Neural cell (in vitro differentiated cells): ENCODE measurements around the gene KIAA1143.

Source experiments
- EZH2 ChIP-seq: fragments of 200-600, 300-800 bp; shearing (Covaris generic), sonication (generic); IDR thresholded peaks from 2 replicates; pipeline ENCODE4 v1.6.1; 2014; ENCODE audit warnings: antibody characterized with exemption, low read length, borderline replicate concordance, mild to moderate bottlenecking; ENCODE audit not compliant: insufficient read depth, poor library complexity, severe bottlenecking
- TF ChIP-seq, protein P1 (sequence below): fragments of 450-650 bp; IDR thresholded peaks from 2 replicates; pipeline ENCODE4 v1.5.1; 2014; ENCODE audit warnings: antibody characterized with exemption, mild to moderate bottlenecking, moderate library complexity; ENCODE audit not compliant: poor library complexity, severe bottlenecking
- TF ChIP-seq, protein P2 (sequence below): IDR thresholded peaks from 2 replicates; pipeline ENCODE4 v1.6.1; 2012; ENCODE audit warnings: borderline replicate concordance

DNA sequence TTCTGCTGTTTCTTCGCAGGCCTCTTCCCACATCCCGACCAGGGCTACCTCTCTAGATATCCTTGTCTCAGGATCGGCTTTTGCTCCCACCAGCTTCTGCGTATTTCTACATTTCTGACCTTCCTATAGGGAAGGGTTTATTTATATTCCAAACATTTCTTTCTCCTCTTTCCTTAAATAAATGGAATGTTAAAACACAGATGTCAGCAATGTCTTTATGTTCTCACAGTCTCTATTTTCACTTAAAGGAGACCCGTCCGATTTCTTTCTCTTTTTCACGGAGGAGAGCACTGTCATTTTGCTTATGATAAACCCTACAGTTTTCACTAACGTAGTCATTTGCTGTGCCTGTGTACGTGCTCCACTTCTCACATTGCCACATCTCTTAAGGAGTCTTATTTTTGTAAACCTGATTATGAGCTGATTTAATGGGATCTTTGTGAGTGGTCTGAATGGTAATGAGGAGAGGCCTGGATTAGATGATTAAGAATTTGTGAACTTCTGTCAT, 805 bp upstream of the KIAA1143 start:
- TF ChIP-seq, protein P1, sequence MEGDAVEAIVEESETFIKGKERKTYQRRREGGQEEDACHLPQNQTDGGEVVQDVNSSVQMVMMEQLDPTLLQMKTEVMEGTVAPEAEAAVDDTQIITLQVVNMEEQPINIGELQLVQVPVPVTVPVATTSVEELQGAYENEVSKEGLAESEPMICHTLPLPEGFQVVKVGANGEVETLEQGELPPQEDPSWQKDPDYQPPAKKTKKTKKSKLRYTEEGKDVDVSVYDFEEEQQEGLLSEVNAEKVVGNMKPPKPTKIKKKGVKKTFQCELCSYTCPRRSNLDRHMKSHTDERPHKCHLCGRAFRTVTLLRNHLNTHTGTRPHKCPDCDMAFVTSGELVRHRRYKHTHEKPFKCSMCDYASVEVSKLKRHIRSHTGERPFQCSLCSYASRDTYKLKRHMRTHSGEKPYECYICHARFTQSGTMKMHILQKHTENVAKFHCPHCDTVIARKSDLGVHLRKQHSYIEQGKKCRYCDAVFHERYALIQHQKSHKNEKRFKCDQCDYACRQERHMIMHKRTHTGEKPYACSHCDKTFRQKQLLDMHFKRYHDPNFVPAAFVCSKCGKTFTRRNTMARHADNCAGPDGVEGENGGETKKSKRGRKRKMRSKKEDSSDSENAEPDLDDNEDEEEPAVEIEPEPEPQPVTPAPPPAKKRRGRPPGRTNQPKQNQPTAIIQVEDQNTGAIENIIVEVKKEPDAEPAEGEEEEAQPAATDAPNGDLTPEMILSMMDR = no peak
- TF ChIP-seq, protein P2, sequence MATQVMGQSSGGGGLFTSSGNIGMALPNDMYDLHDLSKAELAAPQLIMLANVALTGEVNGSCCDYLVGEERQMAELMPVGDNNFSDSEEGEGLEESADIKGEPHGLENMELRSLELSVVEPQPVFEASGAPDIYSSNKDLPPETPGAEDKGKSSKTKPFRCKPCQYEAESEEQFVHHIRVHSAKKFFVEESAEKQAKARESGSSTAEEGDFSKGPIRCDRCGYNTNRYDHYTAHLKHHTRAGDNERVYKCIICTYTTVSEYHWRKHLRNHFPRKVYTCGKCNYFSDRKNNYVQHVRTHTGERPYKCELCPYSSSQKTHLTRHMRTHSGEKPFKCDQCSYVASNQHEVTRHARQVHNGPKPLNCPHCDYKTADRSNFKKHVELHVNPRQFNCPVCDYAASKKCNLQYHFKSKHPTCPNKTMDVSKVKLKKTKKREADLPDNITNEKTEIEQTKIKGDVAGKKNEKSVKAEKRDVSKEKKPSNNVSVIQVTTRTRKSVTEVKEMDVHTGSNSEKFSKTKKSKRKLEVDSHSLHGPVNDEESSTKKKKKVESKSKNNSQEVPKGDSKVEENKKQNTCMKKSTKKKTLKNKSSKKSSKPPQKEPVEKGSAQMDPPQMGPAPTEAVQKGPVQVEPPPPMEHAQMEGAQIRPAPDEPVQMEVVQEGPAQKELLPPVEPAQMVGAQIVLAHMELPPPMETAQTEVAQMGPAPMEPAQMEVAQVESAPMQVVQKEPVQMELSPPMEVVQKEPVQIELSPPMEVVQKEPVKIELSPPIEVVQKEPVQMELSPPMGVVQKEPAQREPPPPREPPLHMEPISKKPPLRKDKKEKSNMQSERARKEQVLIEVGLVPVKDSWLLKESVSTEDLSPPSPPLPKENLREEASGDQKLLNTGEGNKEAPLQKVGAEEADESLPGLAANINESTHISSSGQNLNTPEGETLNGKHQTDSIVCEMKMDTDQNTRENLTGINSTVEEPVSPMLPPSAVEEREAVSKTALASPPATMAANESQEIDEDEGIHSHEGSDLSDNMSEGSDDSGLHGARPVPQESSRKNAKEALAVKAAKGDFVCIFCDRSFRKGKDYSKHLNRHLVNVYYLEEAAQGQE = no peak
- TF ChIP-seq EZH2 = no peak
